Tibial nerve (tissue), 4 donors: ENCODE data around the gene FOXQ1. TPM values are rescaled to one million over a fixed set of nuclear protein-coding genes. Genes with fewer than 3 reads are reported as not detected.

Source experiments
- DNase-seq, 2 donors: peaks; one replicate each; pipeline ENCODE4 v3.0.0-alpha.2; 2019; ENCODE audit warnings: low spot score in 2 of 2
- H3K27ac ChIP-seq, 4 donors: fragments of 200-600 bp; sonication (generic) in 3 of 4; one replicate each; pipeline ENCODE4 v1.5.1; 2017 to 2019; ENCODE audit warnings: mild to moderate bottlenecking in 1 of 4
- H3K27me3 ChIP-seq, 2 donors: fragments of 200-600 bp; sonication (generic) in 1 of 2; one replicate each; pipeline versions ENCODE4 v1.5.1 to v1.6.0; 2017 to 2019
- H3K36me3 ChIP-seq, 3 donors: fragments of 200-600 bp; sonication (generic); one replicate each; pipeline ENCODE4 v1.5.1; 2018 to 2019
- H3K4me1 ChIP-seq, 4 donors: fragments of 200-600 bp; sonication (generic) in 3 of 4; one replicate each; pipeline ENCODE4 v1.5.1; 2017 to 2019
- H3K4me3 ChIP-seq, 4 donors: fragments of 200-600 bp; sonication (generic) in 3 of 4; one replicate each; pipeline ENCODE4 v1.5.1; 2017 to 2019; ENCODE audit warnings: mild to moderate bottlenecking in 1 of 4, moderate library complexity in 1 of 4
- H3K9me3 ChIP-seq, 4 donors: fragments of 200-600 bp; sonication (generic) in 3 of 4; one replicate each; pipeline ENCODE4 v1.5.1; 2017 to 2019
- CTCF ChIP-seq, 5 experiments: fragments of 200-600 bp in 3 of 5; fragments of 450-650 bp in 2 of 5; sonication (generic) in 3 of 5; IDR thresholded peaks; one replicate each; pipeline ENCODE4 v1.5.1; 2016 to 2019; ENCODE audit warnings: antibody characterized with exemption in 5 of 5, mild to moderate bottlenecking in 3 of 5, moderate library complexity in 2 of 5
- EP300 ChIP-seq, 2 donors: sonication (generic); formaldehyde crosslinking; IDR thresholded peaks; one replicate each; pipeline ENCODE4 v1.6.1; 2017; ENCODE audit warnings: antibody characterized with exemption in 2 of 2, mild to moderate bottlenecking in 1 of 2
- POLR2A ChIP-seq, 2 donors: fragments of 450-650 bp; IDR thresholded peaks; one replicate each; pipeline ENCODE4 v1.6.1; 2017; ENCODE audit warnings: antibody characterized with exemption in 2 of 2, mild to moderate bottlenecking in 2 of 2, moderate library complexity in 2 of 2
- WGBS, 2 donors: methylation state at CpG; one replicate each; pipeline ENCODE4 v1.1.5; 2018; 5-methylcytosine and 5-hydroxymethylcytosine counted together
- total RNA-seq, 4 donors: library from RNA; depleted of rRNA; stranded (reverse); fragments of >200 nt; gene quantifications; one replicate each; pipeline ENCODE4 v1.1.0, GENCODE V29; 2016

FOXQ1 gene
- total RNA-seq, 4 donors from 2014 or later = 0.21 to 0.59 TPM; not detected in 2

- Histone ChIP-seq H3K4me1 (no peaks in the 10 kb centered on the region), H3K27me3 (no peaks in the 10 kb centered on the region), H3K9me3 (no peaks in the 10 kb centered on the region), H3K36me3 (no peaks in the 10 kb centered on the region), H3K4me3 (no peak overlapping the region), H3K27ac (no peak overlapping the region)
- WGBS, 2 donors = 79 to 80% methylated on average over 11 of the region's 11 CpGs
- TF ChIP-seq CTCF (IDR thresholded peaks at IDR 0.05) (no peak), POLR2A (IDR thresholded peaks at IDR 0.05) (no peak), EP300 (IDR thresholded peaks at IDR 0.05) (no peak)
- DNase-seq = no peak
Observed at GRCh38 chr6:1264619-1265445, 47.1 kb upstream of the FOXQ1 start.

GRCh38 chr6:1266686-1267056, 45.2 kb upstream of the FOXQ1 start:
- WGBS, 2 donors = 86 to 89% methylated on average over 3 of the region's 3 CpGs
- Histone ChIP-seq H3K4me3 (no peak overlapping the region), H3K4me1 (no peaks in the 10 kb centered on the region), H3K9me3 (no peaks in the 10 kb centered on the region), H3K27ac (no peak overlapping the region), H3K36me3 (no peaks in the 10 kb centered on the region), H3K27me3 (no peaks in the 10 kb centered on the region)
- TF ChIP-seq POLR2A (IDR thresholded peaks at IDR 0.05) = no peak
- TF ChIP-seq EP300 (IDR thresholded peaks at IDR 0.05) = no peak
- TF ChIP-seq CTCF (IDR thresholded peaks at IDR 0.05) = no peak
- DNase-seq = no peak

GRCh38 chr6:1267057-1267732, 44.7 kb upstream of the FOXQ1 start:
- no peaks in the 10 kb centered on the region for H3K9me3 ChIP-seq
- WGBS, 2 donors = 51 to 66% methylated on average over 8 of the region's 8 CpGs
- DNase-seq = no peak
- no peak overlapping the region for H3K27ac ChIP-seq
- H3K4me1 ChIP-seq = no peaks in the 10 kb centered on the region
- TF ChIP-seq CTCF (IDR thresholded peaks at IDR 0.05) = no peak
- no peak for TF ChIP-seq EP300 (IDR thresholded peaks at IDR 0.05)
- no peak for TF ChIP-seq POLR2A (IDR thresholded peaks at IDR 0.05)
- no peak overlapping the region for H3K4me3 ChIP-seq
- H3K27me3 ChIP-seq = no peaks in the 10 kb centered on the region
- no peaks in the 10 kb centered on the region for H3K36me3 ChIP-seq

GRCh38 chr6:1267790-1268762, 43.8 kb upstream of the FOXQ1 start:
- Histone ChIP-seq H3K27ac (no peak overlapping the region), H3K27me3 (no peaks in the 10 kb centered on the region), H3K4me3 (no peak overlapping the region), H3K4me1 (no peaks in the 10 kb centered on the region), H3K9me3 (no peaks in the 10 kb centered on the region), H3K36me3 (no peaks in the 10 kb centered on the region)
- 85 to 86% methylated on average over 18 of the region's 18 CpGs for WGBS, 2 donors
- DNase-seq = no peak
- TF ChIP-seq CTCF (IDR thresholded peaks at IDR 0.05) (no peak), EP300 (IDR thresholded peaks at IDR 0.05) (no peak), POLR2A (IDR thresholded peaks at IDR 0.05) (no peak)
